HG02885 (cell line): ENCODE measurements around the gene FNDC10.
A peak's percentile ranks its signal among the peaks of the same experiment; 100 is the strongest.
"Not testable (repeated sequence)": the region's sequence is repeated elsewhere in the genome, so short reads cannot be mapped to it uniquely, and the experiment has no call there.

Experiments
- ATAC-seq: cut with Tn5 transposase; IDR thresholded peaks from one replicate; pipeline ENCODE4 v1.9.1; 2021; ENCODE audit warnings: mild to moderate bottlenecking; ENCODE audit not compliant: unreplicated experiment, poor library complexity

FNDC10 gene

GRCh38 chr1:1599935-1600860 is at the start of gene FNDC10:
TSS of gene FNDC10 (minus strand) at chr1:1600135. CDS start at chr1:1600015, 120 bp downstream.
- no peak for ATAC-seq

- ATAC-seq, result not testable (repeated sequence)
Measured at GRCh38 chr1:1648265-1648664, 48.3 kb upstream of the FNDC10 start.

GRCh38 chr1:1647567-1648241 is 47.8 kb upstream of the FNDC10 start:
- ATAC-seq, result not testable (repeated sequence)

GRCh38 chr1:1646326-1646725 is 46.4 kb upstream of the FNDC10 start:
- not testable (repeated sequence) for ATAC-seq

- not testable (repeated sequence) for ATAC-seq
Measured at GRCh38 chr1:1640711-1641461, 41.0 kb upstream of the FNDC10 start.

- ATAC-seq, result not testable (repeated sequence)
Measured at GRCh38 chr1:1640081-1640480, 40.1 kb upstream of the FNDC10 start.

- not testable (repeated sequence) for ATAC-seq
Measured at GRCh38 chr1:1639368-1639767, 39.4 kb upstream of the FNDC10 start.

- ATAC-seq, result not testable (repeated sequence)
Measured at GRCh38 chr1:1638528-1638927, 38.6 kb upstream of the FNDC10 start.

- not testable (repeated sequence) for ATAC-seq
Measured at GRCh38 chr1:1637479-1637875, 37.5 kb upstream of the FNDC10 start.

- not testable (repeated sequence) for ATAC-seq
Measured at GRCh38 chr1:1636621-1637478, 36.9 kb upstream of the FNDC10 start.

- ATAC-seq, result not testable (repeated sequence)
Measured at GRCh38 chr1:1634613-1635012, 34.7 kb upstream of the FNDC10 start.

GRCh38 chr1:1633409-1633808 is 33.5 kb upstream of the FNDC10 start:
- ATAC-seq, result not testable (repeated sequence)

- no peak for ATAC-seq
Measured at GRCh38 chr1:1631782-1632420, 32.0 kb upstream of the FNDC10 start, which contains the start of gene MMP23B. TSS of gene MMP23B (plus strand) at chr1:1632173. CDS start at chr1:1632219, 46 bp downstream.

GRCh38 chr1:1630965-1631781 is 31.2 kb upstream of the FNDC10 start:
- no peak for ATAC-seq

GRCh38 chr1:1630191-1630964 is 30.4 kb upstream of the FNDC10 start:
- ATAC-seq, result peak; percentile 51

GRCh38 chr1:1629430-1630190 is 29.7 kb upstream of the FNDC10 start:
- no peak for ATAC-seq
